ENCODE measurements around the gene NPLOC4. TPM values are rescaled to one million over a fixed set of nuclear protein-coding genes. Genes with fewer than 3 reads are reported as not detected.

The NPLOC4 gene
- total RNA-seq, 4 donors from 2014 or later: 45.8 to 98.5 (median 58.1) TPM

DNA sequence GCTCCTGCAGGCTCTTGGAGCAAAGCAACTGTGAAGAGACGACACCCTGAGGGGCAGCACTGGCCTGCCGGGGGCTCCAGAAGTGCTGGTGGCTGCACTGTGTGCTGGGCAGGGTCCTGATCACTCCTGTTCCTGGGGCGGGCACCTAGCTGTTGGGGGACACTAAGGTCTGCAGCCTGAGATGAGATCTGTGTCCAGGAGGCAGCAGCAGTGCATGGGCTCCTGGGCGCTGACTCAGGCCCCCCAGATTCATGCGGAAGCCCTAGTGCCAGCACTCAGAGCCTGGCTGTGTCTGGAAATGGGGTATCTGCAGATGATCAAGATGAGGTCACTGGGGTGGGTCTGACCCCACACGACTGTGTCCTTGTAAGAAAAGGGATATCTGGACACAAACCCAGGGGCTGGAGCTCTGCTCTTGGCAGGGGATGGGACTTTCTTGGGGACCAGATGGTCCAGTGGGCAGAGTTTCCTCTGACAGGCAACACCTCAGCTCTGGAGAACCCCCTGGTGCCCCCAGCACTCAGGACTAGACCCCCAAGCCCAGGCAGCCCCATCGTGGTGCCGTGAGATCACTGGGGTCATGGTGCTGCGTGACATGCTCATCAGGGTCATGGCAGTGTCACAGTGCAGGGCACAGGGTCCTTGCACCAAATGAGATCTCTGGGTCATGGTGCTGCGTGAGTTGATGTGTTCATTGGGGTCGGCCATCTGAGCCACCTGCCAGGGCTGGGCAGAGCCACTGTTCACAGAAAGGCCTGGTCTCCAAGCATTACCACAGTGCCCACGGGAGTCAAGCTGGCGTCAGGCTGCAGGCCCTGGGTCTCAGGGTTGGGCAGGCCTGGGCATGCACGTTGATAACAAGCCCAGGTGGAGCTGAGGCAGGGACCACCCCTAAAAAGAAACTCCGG, 94.2 kb downstream of the NPLOC4 start:
- Histone ChIP-seq H3K27ac (no peak overlapping the region), H3K27me3 (no peaks in the 10 kb centered on the region), H3K4me3 (replicated peaks in 1 of 3) (no peak overlapping the region), H3K4me1 (peaks cover 0 to 2% of the 10 kb centered on the region in 2 donors), H3K36me3 (peaks cover 20 to 35% of the 10 kb centered on the region in 2 donors), H3K9me3 (no peaks in the 10 kb centered on the region)
- intact Hi-C loops (cut with DNase I): loop anchor here (10.0 kb wide), 1 partner anchor 62 kb away; no protein-coding TSS in a partner anchor
- TF ChIP-seq, protein P1, sequence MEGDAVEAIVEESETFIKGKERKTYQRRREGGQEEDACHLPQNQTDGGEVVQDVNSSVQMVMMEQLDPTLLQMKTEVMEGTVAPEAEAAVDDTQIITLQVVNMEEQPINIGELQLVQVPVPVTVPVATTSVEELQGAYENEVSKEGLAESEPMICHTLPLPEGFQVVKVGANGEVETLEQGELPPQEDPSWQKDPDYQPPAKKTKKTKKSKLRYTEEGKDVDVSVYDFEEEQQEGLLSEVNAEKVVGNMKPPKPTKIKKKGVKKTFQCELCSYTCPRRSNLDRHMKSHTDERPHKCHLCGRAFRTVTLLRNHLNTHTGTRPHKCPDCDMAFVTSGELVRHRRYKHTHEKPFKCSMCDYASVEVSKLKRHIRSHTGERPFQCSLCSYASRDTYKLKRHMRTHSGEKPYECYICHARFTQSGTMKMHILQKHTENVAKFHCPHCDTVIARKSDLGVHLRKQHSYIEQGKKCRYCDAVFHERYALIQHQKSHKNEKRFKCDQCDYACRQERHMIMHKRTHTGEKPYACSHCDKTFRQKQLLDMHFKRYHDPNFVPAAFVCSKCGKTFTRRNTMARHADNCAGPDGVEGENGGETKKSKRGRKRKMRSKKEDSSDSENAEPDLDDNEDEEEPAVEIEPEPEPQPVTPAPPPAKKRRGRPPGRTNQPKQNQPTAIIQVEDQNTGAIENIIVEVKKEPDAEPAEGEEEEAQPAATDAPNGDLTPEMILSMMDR (IDR thresholded peaks at IDR 0.05): no peak
- TF ChIP-seq POLR2A (IDR thresholded peaks at IDR 0.05): no peak
- 90 to 92% methylated on average over 10 to 12 of the region's 15 CpGs for WGBS, 2 donors
- no peak for DNase-seq

DNA sequence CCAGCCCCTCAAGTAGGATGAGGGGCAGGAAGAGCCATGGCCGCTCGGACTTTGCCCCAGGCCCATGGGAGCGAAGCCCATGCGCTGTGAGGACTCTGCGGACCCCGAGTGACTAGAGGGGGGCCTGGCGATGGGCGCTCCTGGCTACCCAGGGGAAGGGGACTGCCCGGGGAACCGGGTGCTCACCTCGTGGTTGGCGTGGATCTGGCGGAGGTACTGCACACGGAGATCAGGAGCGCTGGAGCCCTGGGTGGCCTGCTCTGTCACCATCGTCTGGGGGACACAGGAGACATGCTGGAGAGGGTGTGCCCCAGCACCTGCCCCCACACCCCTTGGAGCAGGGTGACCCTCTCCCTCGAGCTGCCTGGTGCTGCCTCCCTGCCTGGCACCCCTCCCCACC, 95.8 kb downstream of the NPLOC4 start:
- WGBS, 2 donors: 88 to 90% methylated on average over 6 to 17 of the region's 17 CpGs
- intact Hi-C loops (cut with DNase I): loop anchor here (10.0 kb wide), 1 partner anchor 64 kb away; no protein-coding TSS in a partner anchor
- Histone ChIP-seq H3K27me3 (no peaks in the 10 kb centered on the region), H3K9me3 (no peaks in the 10 kb centered on the region), H3K4me3 (replicated peaks in 1 of 3) (no peak overlapping the region), H3K36me3 (peaks cover 13 to 28% of the 10 kb centered on the region in 2 donors), H3K27ac (no peak overlapping the region), H3K4me1 (peaks cover 0 to 11% of the 10 kb centered on the region in 2 donors)
- TF ChIP-seq, protein P1 (IDR thresholded peaks at IDR 0.05): no peak
- no peak for TF ChIP-seq POLR2A (IDR thresholded peaks at IDR 0.05)
- no peak for DNase-seq

DNA sequence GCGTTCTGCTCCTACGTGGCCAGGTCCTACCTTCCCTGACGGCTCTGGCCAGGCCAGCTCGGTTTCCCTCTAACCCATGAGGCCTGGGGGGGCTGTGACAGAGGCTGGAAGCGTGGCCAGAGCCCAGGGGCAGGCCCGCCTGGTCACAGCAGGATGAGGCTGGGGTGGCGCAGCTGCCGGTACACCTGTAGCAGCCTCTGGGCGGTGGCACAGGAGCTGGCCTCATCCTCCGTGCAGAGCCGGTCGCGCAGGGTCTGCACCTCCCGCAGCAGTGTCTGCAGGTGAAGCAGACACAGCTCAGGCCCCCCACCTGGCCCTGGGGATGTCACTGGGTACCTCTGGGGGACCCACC, 96.3 kb downstream of the NPLOC4 start:
- Histone ChIP-seq H3K27ac (no peak overlapping the region), H3K36me3 (peaks cover 10 to 28% of the 10 kb centered on the region in 2 donors), H3K4me1 (peaks cover 0 to 11% of the 10 kb centered on the region in 2 donors), H3K27me3 (no peaks in the 10 kb centered on the region), H3K4me3 (replicated peaks in 1 of 3) (no peak overlapping the region), H3K9me3 (no peaks in the 10 kb centered on the region)
- WGBS, 2 donors: 82 to 93% methylated on average over 2 to 14 of the region's 14 CpGs
- no peak for TF ChIP-seq POLR2A (IDR thresholded peaks at IDR 0.05)
- TF ChIP-seq, protein P1 (IDR thresholded peaks at IDR 0.05): no peak
- intact Hi-C loops (cut with DNase I): loop anchor here (10.0 kb wide), 1 partner anchor 64 kb away; no protein-coding TSS in a partner anchor
- DNase-seq: no peak

DNA sequence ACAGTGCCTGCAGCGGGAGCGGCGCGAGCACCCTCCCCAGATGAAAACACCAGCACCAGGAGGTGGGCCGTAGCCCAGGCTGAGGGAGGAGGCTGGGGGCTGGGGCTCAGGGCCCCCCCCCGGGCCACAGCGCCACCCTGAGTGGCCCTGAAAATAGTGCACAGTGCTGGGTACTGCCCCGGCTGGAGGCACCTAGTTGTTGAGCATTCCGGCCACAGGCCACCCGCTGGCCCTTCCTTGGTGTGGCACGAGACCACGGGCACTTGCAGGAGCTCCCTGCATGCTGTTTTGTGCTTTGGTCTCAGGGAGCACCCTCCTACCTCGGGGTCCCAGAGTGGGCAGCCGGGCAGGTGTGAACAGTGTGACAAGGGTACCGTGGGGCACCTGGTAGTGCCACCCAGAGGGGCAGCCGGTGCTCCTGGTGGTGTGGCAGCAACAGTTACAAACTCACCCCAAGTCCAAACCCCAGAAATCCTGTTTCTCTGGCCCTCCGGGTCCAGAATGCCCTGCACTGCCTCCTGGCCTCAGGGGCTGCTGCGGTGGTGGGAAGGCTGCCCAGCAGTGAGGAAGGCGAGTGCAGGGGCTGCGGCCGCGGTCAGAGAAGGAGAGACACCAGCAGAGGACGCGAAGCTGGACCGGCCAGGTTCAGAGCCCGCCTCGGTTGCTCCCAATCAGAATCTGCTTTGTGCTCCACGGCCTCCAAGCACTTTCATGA, 96.8 kb downstream of the NPLOC4 start:
- Histone ChIP-seq H3K9me3 (no peaks in the 10 kb centered on the region), H3K27ac (no peak overlapping the region), H3K4me1 (peaks cover 0 to 11% of the 10 kb centered on the region in 2 donors), H3K4me3 (replicated peaks in 1 of 3) (no peak overlapping the region), H3K36me3 (peaks cover 10 to 25% of the 10 kb centered on the region in 2 donors), H3K27me3 (no peaks in the 10 kb centered on the region)
- WGBS, 2 donors: 95% methylated on average over 17 to 21 of the region's 28 CpGs
- no peak for TF ChIP-seq POLR2A (IDR thresholded peaks at IDR 0.05)
- TF ChIP-seq, protein P1 (IDR thresholded peaks at IDR 0.05): no peak
- intact Hi-C loops (cut with DNase I): loop anchor here (10.0 kb wide), 1 partner anchor 65 kb away; no protein-coding TSS in a partner anchor
- DNase-seq: no peak

Measured in thyroid gland (tissue), 4 donors.